AG04449 (cell line): ENCODE data around the gene SLC25A36.

Experiments used
- CTCF ChIA-PET: fragments of 350-600 bp; formaldehyde crosslinking; extraction: SDS; loops from one replicate; lab custom pipeline; 2021; ENCODE audit warnings: antibody characterized with exemption; lab: Yijun Ruan, JAX
- POLR2A ChIA-PET: fragments of 400-600, 350-600 bp; formaldehyde crosslinking; extraction: SDS; loops from one replicate; lab custom pipeline; 2020; ENCODE audit warnings: antibody characterized with exemption, inconsistent platforms; lab: Yijun Ruan, JAX
- DNase-seq: peaks from one replicate; pipeline ENCODE4 v3.0.0-alpha.2; 2010; ENCODE audit warnings: low read depth, low spot score
- H3K4me3 ChIP-seq: 2 replicates; pipeline ENCODE4 v1.5.1; 2011; ENCODE audit warnings: low read depth, mild to moderate bottlenecking, control low read depth, low read length
- CTCF ChIP-seq: IDR thresholded peaks from one replicate; pipeline ENCODE4 v1.5.1; 2011; ENCODE audit warnings: mild to moderate bottlenecking, moderate library complexity, low read length, control low read depth, inconsistent platforms; ENCODE audit not compliant: insufficient read depth; ENCODE audit errors: missing control alignments

The SLC25A36 gene

GRCh38 chr3:140904521-140904920 is 37.1 kb upstream of the SLC25A36 start:
- ChIA-PET CTCF (no interaction called here), POLR2A (no interaction called here)
- H3K4me3 ChIP-seq, result no peak overlapping the region
- TF ChIP-seq CTCF, result no peak
- no peak for DNase-seq

GRCh38 chr3:140905559-140905958 is 36.1 kb upstream of the SLC25A36 start:
- no peak overlapping the region for H3K4me3 ChIP-seq
- DNase-seq, result no peak
- ChIA-PET CTCF (no interaction called here), POLR2A (no interaction called here)
- no peak for TF ChIP-seq CTCF

DNA sequence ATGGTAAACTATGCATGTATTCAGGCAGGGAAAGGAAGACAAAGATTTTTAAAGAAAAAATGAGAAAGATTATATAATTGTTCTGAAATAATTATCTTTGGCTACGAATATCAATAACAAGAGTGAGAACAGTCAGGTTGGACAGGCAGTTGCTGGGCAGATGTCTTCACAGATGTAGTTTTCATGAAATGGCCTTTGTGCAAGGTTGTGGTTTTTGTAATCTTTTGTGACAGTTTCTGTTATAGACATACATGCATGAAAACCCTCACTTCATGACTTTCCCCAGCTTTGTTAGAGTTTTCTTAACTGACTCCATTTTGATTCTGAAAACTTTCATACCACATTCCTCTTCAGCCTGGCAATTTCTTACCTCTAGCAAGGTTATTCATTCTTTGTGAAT is 34.9 kb upstream of the SLC25A36 start:
- no peak for DNase-seq
- H3K4me3 ChIP-seq, result no peak overlapping the region
- CTCF ChIA-PET, result interaction anchor here (1.5 kb wide), 1 partner anchor 9 kb away, joined by 9 read pairs; no protein-coding TSS in a partner anchor
- POLR2A ChIA-PET, result no interaction called here
- TF ChIP-seq CTCF, result no peak

GRCh38 chr3:140910860-140911259 is 30.8 kb upstream of the SLC25A36 start:
- CTCF ChIA-PET, result interaction anchor here (1.1 to 1.3 kb wide), 2 partner anchors 13 to 88 kb away, joined by 3 to 6 read pairs; no protein-coding TSS in a partner anchor
- TF ChIP-seq CTCF, result no peak
- POLR2A ChIA-PET, result no interaction called here
- no peak for DNase-seq
- H3K4me3 ChIP-seq, result no peak overlapping the region

- no peak overlapping the region for H3K4me3 ChIP-seq
- POLR2A ChIA-PET, result no interaction called here
- CTCF ChIA-PET, result interaction anchor here (1.1 to 1.3 kb wide), 2 partner anchors 13 to 87 kb away, joined by 3 to 6 read pairs; no protein-coding TSS in a partner anchor
- DNase-seq, result no peak
- no peak for TF ChIP-seq CTCF
These were observed 29.8 kb upstream of the SLC25A36 start for GRCh38 chr3:140911822-140912221.

- no peak for DNase-seq
- no peak overlapping the region for H3K4me3 ChIP-seq
- CTCF ChIA-PET, result no interaction called here
- POLR2A ChIA-PET, result no interaction called here
- TF ChIP-seq CTCF, result no peak
These were observed 27.9 kb upstream of the SLC25A36 start for GRCh38 chr3:140913728-140914127.
